ENCODE measurements around the gene CCDC154. TPM values are rescaled to one million over a fixed set of nuclear protein-coding genes. Genes with fewer than 3 reads are reported as not detected.

The CCDC154 gene
- total and polyA plus RNA-seq, 2 donors (not counting 1 experiment from before 2014, with no cell fraction given), result 12.4 to 22.9 TPM

DNA sequence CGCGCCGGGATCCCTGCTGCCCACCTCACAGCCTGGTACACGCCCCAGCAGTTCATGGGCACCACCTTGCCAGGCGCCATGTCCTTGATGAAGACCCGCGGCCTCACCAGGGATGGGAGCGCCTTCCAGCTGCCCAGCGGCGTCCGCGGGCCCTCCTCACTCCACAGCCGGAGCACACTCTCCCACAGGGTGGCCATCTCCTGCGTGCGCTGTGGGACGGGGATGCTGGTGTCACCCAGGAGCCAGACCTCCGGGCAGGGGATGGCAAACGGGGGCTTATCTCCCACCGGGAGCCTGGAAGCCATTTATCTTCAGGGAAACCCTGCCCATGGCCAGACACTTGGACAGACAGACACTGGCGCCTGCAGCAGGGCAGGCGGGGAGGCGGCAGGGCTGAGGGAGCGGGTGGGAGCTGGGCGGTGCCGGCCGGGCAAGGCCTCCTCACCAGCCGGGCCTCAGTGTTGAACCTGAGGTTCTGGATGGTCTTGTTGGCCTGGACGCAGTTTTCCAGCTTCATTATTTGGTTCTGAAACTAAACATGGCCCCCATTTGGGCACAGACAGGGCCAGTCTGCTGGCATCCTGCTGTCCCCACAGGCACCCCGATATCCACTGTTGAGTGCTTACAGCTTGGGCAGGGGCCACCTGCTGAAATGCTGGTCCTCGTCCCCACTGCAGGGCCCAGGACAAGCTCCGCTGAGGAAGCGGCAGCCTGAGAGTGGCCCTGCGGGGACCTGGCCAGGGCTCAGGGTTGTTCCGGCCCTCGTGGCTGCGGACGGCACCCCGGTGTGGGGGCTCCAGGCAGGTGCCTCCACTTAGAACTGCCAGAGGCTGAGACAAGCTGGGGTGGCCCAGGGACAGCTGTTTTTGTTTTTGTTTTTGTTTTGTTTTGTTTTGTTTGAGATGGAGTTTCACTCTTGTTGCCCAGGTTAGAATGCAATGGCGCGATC, 9.4 kb downstream of the CCDC154 start:
- POLR2A ChIA-PET, result interaction anchor here (1.0 to 1.2 kb wide), 2 partner anchors 8 to 14 kb away, joined by 3 to 4 read pairs; partner anchors contain the start of gene UQCC4
- Histone ChIP-seq H3K4me2 (replicated peaks; ENCODE audit: low read depth, low read length, poor library complexity, severe bottlenecking) (no peak overlapping the region), H3K4me3 (ENCODE audit: control extremely low read depth in 1 of 5, extremely low read depth in 1 of 5, insufficient read depth in 1 of 5, low read depth in 2 of 5, low read length in 4 of 5) (no peak overlapping the region), H4K20me1 (ENCODE audit: control insufficient read depth, insufficient read depth, low read length, poor library complexity, severe bottlenecking) (no peaks in the 10 kb centered on the region), H3K9ac (ENCODE audit: low read length) (no peak overlapping the region), H3K9me3 (ENCODE audit: control extremely low read depth in 1 of 3, control insufficient read depth in 2 of 3, insufficient read depth in 1 of 3, low read length in 2 of 3) (no peaks in the 10 kb centered on the region), H3K27ac (ENCODE audit: low read length in 2 of 2) (no peak overlapping the region), H3K27me3 (replicated peaks in 1 of 4; ENCODE audit: control extremely low read depth in 1 of 4, control insufficient read depth in 3 of 4, insufficient read depth in 4 of 4, low read length in 3 of 4) (no peaks in the 10 kb centered on the region), H3K4me1 (ENCODE audit: control insufficient read depth in 2 of 2, insufficient read depth in 2 of 2, low read length in 2 of 2) (peaks cover 12 to 28% of the 10 kb centered on the region in 2 donors), H3K79me2 (ENCODE audit: control insufficient read depth, insufficient read depth, low read length) (no peaks in the 10 kb centered on the region), H3K36me3 (replicated peaks in 1 of 2; ENCODE audit: control extremely low read depth in 1 of 2, control insufficient read depth in 1 of 2, extremely low read depth in 1 of 2, insufficient read depth in 2 of 2, low read length in 1 of 2) (no peaks in the 10 kb centered on the region), H2AFZ (ENCODE audit: insufficient read depth, low read depth, low read length, poor library complexity, severe bottlenecking) (no peak overlapping the region)
- H3K27ac Mint-ChIP-seq, result no peak overlapping the region
- ATAC-seq (ENCODE audit: low read depth) (no peak), DNase-seq (no peak)
- TF ChIP-seq, protein P1, sequence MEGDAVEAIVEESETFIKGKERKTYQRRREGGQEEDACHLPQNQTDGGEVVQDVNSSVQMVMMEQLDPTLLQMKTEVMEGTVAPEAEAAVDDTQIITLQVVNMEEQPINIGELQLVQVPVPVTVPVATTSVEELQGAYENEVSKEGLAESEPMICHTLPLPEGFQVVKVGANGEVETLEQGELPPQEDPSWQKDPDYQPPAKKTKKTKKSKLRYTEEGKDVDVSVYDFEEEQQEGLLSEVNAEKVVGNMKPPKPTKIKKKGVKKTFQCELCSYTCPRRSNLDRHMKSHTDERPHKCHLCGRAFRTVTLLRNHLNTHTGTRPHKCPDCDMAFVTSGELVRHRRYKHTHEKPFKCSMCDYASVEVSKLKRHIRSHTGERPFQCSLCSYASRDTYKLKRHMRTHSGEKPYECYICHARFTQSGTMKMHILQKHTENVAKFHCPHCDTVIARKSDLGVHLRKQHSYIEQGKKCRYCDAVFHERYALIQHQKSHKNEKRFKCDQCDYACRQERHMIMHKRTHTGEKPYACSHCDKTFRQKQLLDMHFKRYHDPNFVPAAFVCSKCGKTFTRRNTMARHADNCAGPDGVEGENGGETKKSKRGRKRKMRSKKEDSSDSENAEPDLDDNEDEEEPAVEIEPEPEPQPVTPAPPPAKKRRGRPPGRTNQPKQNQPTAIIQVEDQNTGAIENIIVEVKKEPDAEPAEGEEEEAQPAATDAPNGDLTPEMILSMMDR (IDR thresholded peaks at IDR 0.05), result no peak
- TF ChIP-seq EZH2 (IDR thresholded peaks at IDR 0.05; ENCODE audit: borderline replicate concordance, insufficient read depth, low read depth, low read length, poor library complexity, severe bottlenecking), result no peak
- 97% methylated on average over 40 of the region's 40 CpGs for WGBS (ENCODE audit: insufficient coverage)
- H3K27me3 Mint-ChIP-seq, result no peaks in the 10 kb centered on the region
- peaks cover 5% of the 10 kb centered on the region for H3K4me1 Mint-ChIP-seq
- no peaks in the 10 kb centered on the region for H3K9me3 Mint-ChIP-seq (ENCODE audit: insufficient read depth)
- intact Hi-C loops (cut with micrococcal nuclease), result no loop called here
- CTCF ChIA-PET, result no interaction called here
- no peak overlapping the region for H3K4me3 Mint-ChIP-seq

DNA sequence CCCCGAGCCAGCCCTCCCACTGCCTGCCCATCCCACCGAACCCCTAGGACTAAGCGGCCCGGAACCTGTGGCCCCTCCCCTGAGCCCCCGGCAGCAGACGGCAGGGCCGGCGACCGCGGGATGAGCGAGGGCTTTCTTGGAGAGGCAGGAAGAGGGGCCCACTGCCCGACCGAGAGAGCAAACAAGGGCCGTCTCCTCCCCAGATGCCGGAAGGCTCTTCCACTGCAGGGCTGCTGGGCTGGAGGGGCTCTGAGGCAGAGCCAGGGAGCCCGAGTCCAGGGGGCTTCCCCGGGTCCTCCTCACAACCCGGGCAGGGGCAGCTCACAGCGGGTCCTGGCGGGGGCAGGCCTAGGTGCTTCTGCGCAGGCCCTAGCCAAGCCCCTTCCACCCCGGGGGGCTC, 10.6 kb downstream of the CCDC154 start:
- H4K20me1 ChIP-seq (ENCODE audit: control insufficient read depth, insufficient read depth, low read length, poor library complexity, severe bottlenecking), result no peaks in the 10 kb centered on the region
- H3K4me2 ChIP-seq (replicated peaks; ENCODE audit: low read depth, low read length, poor library complexity, severe bottlenecking), result peak overlapping the region; percentile 70
- ChIA-PET CTCF (no interaction called here), POLR2A (interaction anchor here (0.5 to 1.1 kb wide), 2 partner anchors 13 to 59 kb away, joined by 3 to 12 read pairs; no protein-coding TSS in a partner anchor)
- H3K9me3 Mint-ChIP-seq (ENCODE audit: insufficient read depth), result no peaks in the 10 kb centered on the region
- TF ChIP-seq EZH2 (IDR thresholded peaks at IDR 0.05; ENCODE audit: borderline replicate concordance, insufficient read depth, low read depth, low read length, poor library complexity, severe bottlenecking), result no peak
- TF ChIP-seq, protein P1 (IDR thresholded peaks at IDR 0.05), result no peak
- DNase-seq, result no peak
- intact Hi-C loops (cut with micrococcal nuclease), result no loop called here
- H2AFZ ChIP-seq (ENCODE audit: insufficient read depth, low read depth, low read length, poor library complexity, severe bottlenecking), result no peak overlapping the region
- H3K27me3 ChIP-seq (replicated peaks in 1 of 4; ENCODE audit: control extremely low read depth in 1 of 4, control insufficient read depth in 3 of 4, insufficient read depth in 4 of 4, low read length in 3 of 4), result no peaks in the 10 kb centered on the region
- no peak overlapping the region for H3K4me3 Mint-ChIP-seq
- H3K4me1 ChIP-seq (ENCODE audit: control insufficient read depth in 2 of 2, insufficient read depth in 2 of 2, low read length in 2 of 2), result peaks cover 15 to 34% of the 10 kb centered on the region in 2 donors
- ATAC-seq (ENCODE audit: low read depth), result no peak
- no peaks in the 10 kb centered on the region for H3K9me3 ChIP-seq (ENCODE audit: control extremely low read depth in 1 of 3, control insufficient read depth in 2 of 3, insufficient read depth in 1 of 3, low read length in 2 of 3)
- no peaks in the 10 kb centered on the region for H3K27me3 Mint-ChIP-seq
- H3K36me3 ChIP-seq (replicated peaks in 1 of 2; ENCODE audit: control extremely low read depth in 1 of 2, control insufficient read depth in 1 of 2, extremely low read depth in 1 of 2, insufficient read depth in 2 of 2, low read length in 1 of 2), result no peaks in the 10 kb centered on the region
- no peak overlapping the region for H3K27ac Mint-ChIP-seq
- WGBS (ENCODE audit: insufficient coverage), result 58% methylated on average over 22 of the region's 22 CpGs
- peak overlapping the region in 1 of 2 donors; percentile 9 for H3K27ac ChIP-seq (ENCODE audit: low read length in 2 of 2)
- H3K79me2 ChIP-seq (ENCODE audit: control insufficient read depth, insufficient read depth, low read length), result no peaks in the 10 kb centered on the region
- H3K4me3 ChIP-seq (ENCODE audit: control extremely low read depth in 1 of 5, extremely low read depth in 1 of 5, insufficient read depth in 1 of 5, low read depth in 2 of 5, low read length in 4 of 5), result peak overlapping the region in 1 of 5 experiments; percentile 43
- H3K9ac ChIP-seq (ENCODE audit: low read length), result no peak overlapping the region
- H3K4me1 Mint-ChIP-seq, result peaks cover 5% of the 10 kb centered on the region
